ENCODE results near the gene RUBCN.
A peak's percentile ranks its signal among the peaks of the same experiment; 100 is the strongest.

The RUBCN gene

GRCh38 chr3:197750396-197750831, 13.7 kb upstream of the RUBCN start:
- Histone ChIP-seq H3K4me3 (replicated peaks; ENCODE audit: low read depth, low read length) (peak overlapping the region; percentile 89), H3K27me3 (replicated peaks; ENCODE audit: control insufficient read depth, insufficient read depth, low read length) (no peaks in the 10 kb centered on the region), H3K36me3 (ENCODE audit: control insufficient read depth, insufficient read depth, low read length) (no peaks in the 10 kb centered on the region)
- peak; percentile 75 for DNase-seq (ENCODE audit: extremely low read depth, insufficient read length)
- TF ChIP-seq CTCF (IDR thresholded peaks at IDR 0.05; ENCODE audit: insufficient read depth, low read length, poor library complexity, severe bottlenecking), result peak; percentile 10

DNA sequence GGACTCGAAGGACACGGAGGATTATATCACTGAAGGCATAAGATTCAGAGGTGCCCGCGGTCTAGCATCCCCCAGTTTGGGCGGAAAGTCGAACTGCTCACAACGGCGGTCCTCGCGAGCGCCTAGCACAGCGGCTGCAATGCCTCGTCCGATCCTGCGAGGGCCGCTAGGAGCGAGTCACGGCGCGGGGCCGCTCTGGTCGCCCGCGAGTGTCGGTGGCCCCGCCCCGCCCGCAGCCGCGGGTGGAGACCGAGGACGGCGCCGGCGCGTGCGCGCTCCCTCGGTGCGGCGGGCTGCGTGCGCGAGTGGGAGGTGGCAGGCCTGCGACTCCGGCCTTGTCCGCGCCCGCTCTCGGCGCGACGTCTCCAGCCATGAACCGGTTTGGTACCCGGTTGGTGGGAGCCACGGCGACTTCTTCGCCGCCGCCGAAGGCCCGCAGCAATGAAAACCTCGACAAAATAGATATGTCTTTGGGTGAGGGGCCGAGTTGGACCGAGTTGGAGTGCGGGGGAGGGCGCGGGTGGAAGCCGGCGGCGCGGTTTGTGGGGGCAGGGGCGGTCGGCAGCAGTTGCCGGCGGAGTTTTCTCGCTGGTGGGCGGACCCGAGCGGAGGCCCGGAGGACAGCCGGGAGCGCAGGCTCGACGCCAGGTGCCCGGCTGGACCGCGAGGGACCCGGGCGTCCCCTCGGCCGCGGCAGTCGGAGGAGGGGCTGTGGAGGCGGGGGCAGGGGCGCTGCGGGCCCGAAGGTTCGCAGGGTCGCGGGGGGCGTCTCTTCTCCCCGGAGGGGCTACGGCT, 13.1 kb upstream of the RUBCN start, which contains the start of gene FYTTD1:
TSS of gene FYTTD1 (plus strand) at position 283 of the 795 bp plus-strand sequence. CDS start at position 372, 89 bp downstream.
- H3K36me3 ChIP-seq (ENCODE audit: control insufficient read depth, insufficient read depth, low read length), result no peaks in the 10 kb centered on the region
- no peaks in the 10 kb centered on the region for H3K27me3 ChIP-seq (replicated peaks; ENCODE audit: control insufficient read depth, insufficient read depth, low read length)
- DNase-seq (ENCODE audit: extremely low read depth, insufficient read length), result peak; percentile 95
- TF ChIP-seq CTCF (IDR thresholded peaks at IDR 0.05; ENCODE audit: insufficient read depth, low read length, poor library complexity, severe bottlenecking), result peak; percentile 48
- H3K4me3 ChIP-seq (replicated peaks; ENCODE audit: low read depth, low read length), result peak within 1 kb of the TSS; percentile 89

DNA sequence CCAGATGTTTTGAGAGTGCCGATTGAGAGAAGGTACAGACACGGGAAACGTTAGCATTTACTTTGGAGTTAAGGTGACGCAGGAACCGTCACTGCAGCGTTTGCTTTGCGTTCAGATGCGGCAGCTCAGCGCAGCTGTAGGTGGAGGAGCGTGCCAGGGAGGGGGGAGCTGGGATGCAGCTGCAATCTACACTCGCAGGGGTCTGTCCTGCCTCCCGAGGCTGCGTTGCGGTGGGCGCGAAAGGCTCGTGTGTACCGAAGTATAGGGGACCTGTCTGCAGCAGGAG, 12.6 kb upstream of the RUBCN start:
- no peaks in the 10 kb centered on the region for H3K36me3 ChIP-seq (ENCODE audit: control insufficient read depth, insufficient read depth, low read length)
- no peak for DNase-seq (ENCODE audit: extremely low read depth, insufficient read length)
- H3K4me3 ChIP-seq (replicated peaks; ENCODE audit: low read depth, low read length), result peak overlapping the region; percentile 89
- no peaks in the 10 kb centered on the region for H3K27me3 ChIP-seq (replicated peaks; ENCODE audit: control insufficient read depth, insufficient read depth, low read length)
- TF ChIP-seq CTCF (IDR thresholded peaks at IDR 0.05; ENCODE audit: insufficient read depth, low read length, poor library complexity, severe bottlenecking), result no peak

DNA sequence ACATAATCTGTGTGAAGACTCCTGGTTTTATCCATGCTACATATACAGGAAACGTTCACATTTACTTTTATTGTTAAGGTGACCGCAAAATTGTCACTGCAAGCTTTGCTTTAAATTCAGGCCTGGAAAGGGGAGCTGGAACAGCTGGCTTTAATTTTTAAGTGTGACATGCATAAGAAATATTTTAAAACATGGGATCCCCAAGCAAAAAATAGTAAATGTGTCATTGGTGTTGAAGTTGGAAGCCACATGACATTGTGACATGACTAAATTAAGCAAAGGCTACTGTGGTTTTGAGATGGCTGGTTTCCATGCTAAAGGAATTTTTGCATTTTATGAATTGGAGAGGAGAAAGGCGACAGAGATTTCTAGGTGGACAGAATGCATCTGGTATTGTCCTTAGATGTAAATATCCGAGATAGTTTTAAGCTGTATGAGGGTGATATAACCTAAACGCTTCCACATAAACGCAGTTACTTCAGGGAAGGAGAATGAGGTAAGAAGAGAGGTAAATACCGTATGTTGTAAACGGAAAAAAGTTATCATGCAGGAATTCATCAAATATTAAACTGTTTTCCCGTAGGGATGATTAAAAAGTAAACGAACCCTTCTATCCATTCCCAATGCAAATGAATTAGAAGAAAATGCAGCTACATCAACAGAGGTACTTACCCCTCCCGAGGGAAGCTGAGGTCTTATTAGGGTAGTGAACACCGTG, 12.1 kb upstream of the RUBCN start:
- DNase-seq (ENCODE audit: extremely low read depth, insufficient read length), result no peak
- Histone ChIP-seq H3K27me3 (replicated peaks; ENCODE audit: control insufficient read depth, insufficient read depth, low read length) (no peaks in the 10 kb centered on the region), H3K4me3 (replicated peaks; ENCODE audit: low read depth, low read length) (peak overlapping the region; percentile 89), H3K36me3 (ENCODE audit: control insufficient read depth, insufficient read depth, low read length) (no peaks in the 10 kb centered on the region)
- no peak for TF ChIP-seq CTCF (IDR thresholded peaks at IDR 0.05; ENCODE audit: insufficient read depth, low read length, poor library complexity, severe bottlenecking)

- no peak overlapping the region for H3K4me3 ChIP-seq (replicated peaks; ENCODE audit: low read depth, low read length)
- H3K27me3 ChIP-seq (replicated peaks; ENCODE audit: control insufficient read depth, insufficient read depth, low read length), result no peaks in the 10 kb centered on the region
- no peak for TF ChIP-seq CTCF (IDR thresholded peaks at IDR 0.05; ENCODE audit: insufficient read depth, low read length, poor library complexity, severe bottlenecking)
- H3K36me3 ChIP-seq (ENCODE audit: control insufficient read depth, insufficient read depth, low read length), result no peaks in the 10 kb centered on the region
- no peak for DNase-seq (ENCODE audit: extremely low read depth, insufficient read length)
Measured at GRCh38 chr3:197746801-197747237, 10.1 kb upstream of the RUBCN start.
